Astrocyte of the spinal cord (primary cell): ENCODE results near the gene ODF4.

ENCODE experiments used
- DNase-seq: peaks from one replicate; pipeline ENCODE4 v3.0.0; 2011; ENCODE audit warnings: low read depth, low spot score
- H3K4me3 ChIP-seq: 2 replicates; pipeline ENCODE4 v1.5.1; 2011; ENCODE audit warnings: low read depth, mild to moderate bottlenecking, low read length, moderate library complexity
- in situ Hi-C: cut with HindIII; loops from 2 replicates; pipeline ENCODE4 v1.10.0; 2017; ENCODE audit warnings: low sequenced_read_pairs
- TF ChIP-seq, protein P1 (sequence below): IDR thresholded peaks from 2 replicates; pipeline ENCODE4 v1.5.1; 2012; ENCODE audit warnings: low read depth, mild to moderate bottlenecking, low read length, inconsistent platforms

ODF4 gene, protein sequence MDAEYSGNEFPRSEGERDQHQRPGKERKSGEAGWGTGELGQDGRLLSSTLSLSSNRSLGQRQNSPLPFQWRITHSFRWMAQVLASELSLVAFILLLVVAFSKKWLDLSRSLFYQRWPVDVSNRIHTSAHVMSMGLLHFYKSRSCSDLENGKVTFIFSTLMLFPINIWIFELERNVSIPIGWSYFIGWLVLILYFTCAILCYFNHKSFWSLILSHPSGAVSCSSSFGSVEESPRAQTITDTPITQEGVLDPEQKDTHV

DNA sequence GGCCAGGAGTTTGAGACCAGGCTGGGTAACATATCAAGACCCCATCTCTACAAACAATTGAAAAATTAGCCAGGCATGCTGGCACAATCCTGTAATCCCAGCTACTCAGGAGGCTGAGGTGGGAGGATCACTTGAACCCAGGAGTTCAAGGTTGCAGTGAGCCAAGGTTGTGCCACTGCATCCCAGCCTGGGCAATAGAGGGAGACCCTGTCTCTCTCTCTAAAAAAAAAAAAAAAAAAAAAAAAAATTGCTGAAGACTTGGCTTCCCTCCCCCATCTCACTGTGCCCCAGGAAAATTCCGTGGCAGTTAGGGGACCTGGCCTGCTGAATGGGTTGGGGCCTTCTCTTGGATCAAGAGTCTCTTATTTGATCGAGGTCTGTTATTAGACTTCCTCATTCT lies at the start of gene ODF4:
ODF4 (plus strand) TSS at position 301 of the 400 bp plus-strand sequence. CDS start 212 bp downstream, outside the sequence.
- in situ Hi-C loops = no loop called here
- TF ChIP-seq, protein P1, sequence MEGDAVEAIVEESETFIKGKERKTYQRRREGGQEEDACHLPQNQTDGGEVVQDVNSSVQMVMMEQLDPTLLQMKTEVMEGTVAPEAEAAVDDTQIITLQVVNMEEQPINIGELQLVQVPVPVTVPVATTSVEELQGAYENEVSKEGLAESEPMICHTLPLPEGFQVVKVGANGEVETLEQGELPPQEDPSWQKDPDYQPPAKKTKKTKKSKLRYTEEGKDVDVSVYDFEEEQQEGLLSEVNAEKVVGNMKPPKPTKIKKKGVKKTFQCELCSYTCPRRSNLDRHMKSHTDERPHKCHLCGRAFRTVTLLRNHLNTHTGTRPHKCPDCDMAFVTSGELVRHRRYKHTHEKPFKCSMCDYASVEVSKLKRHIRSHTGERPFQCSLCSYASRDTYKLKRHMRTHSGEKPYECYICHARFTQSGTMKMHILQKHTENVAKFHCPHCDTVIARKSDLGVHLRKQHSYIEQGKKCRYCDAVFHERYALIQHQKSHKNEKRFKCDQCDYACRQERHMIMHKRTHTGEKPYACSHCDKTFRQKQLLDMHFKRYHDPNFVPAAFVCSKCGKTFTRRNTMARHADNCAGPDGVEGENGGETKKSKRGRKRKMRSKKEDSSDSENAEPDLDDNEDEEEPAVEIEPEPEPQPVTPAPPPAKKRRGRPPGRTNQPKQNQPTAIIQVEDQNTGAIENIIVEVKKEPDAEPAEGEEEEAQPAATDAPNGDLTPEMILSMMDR = no peak
- no peak for DNase-seq

DNA sequence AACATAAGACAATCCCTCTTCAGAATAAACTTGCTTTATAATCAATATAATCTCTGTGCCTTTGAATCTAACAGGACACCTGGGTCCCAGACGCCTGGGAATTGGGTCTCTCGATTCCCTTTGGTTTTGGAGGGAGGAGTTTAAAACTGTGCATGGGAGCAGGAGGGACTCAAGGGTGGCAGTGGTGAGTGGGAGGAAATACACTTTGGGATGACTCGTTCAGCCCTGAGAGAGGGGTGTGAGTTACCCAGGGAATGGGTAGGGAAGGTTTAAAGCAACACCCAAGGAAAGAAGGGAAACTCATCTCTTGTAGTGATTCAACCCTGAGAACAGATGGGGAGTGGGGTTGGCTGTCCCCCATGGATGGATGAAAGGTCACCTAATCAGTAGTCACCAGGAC lies 49.6 kb upstream of the ODF4 start:
- TF ChIP-seq, protein P1 = no peak
- no peak for DNase-seq
- H3K4me3 ChIP-seq = no peak overlapping the region
- in situ Hi-C loops = no loop called here

More for the DNA sequence above, at the start of gene ODF4:
- no peak within 1 kb of the TSS for H3K4me3 ChIP-seq

DNA sequence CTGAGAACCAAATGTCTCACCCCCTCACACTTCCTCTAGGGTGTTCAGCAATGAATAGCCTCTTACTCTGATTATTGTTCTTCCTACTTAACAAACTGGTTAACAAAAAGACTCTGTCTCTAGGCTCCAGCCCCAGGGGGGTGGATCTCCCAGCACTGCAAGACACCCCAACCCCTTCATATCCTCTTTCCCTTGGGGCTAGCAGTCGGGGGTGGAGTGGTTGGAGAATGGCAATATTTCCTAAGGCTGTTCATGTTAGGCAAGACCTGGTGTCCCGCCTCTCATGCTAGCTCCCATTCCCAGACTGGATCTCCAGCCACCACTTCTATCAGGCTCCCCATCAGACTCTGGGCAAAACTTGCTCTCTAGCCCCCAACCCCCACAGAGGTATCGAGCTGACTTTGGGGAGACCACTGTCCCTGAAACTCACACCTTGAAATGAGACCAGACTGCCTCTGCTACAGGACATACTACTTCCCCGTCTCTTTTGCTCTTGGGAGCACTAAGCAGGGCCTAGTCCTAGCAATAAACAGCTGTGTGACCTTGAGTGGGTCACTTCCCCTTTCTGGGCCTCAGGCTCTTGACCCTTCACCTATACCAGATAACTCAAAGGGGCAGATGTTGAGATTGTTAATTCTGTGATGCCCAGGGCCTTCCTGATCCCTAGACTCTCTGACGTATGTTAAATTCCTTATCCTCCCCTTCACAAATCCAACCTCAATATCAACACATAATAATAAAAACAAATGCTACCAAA lies 46.8 kb upstream of the ODF4 start:
- in situ Hi-C loops = no loop called here
- no peak overlapping the region for H3K4me3 ChIP-seq
- DNase-seq = no peak
- TF ChIP-seq, protein P1 = no peak

DNA sequence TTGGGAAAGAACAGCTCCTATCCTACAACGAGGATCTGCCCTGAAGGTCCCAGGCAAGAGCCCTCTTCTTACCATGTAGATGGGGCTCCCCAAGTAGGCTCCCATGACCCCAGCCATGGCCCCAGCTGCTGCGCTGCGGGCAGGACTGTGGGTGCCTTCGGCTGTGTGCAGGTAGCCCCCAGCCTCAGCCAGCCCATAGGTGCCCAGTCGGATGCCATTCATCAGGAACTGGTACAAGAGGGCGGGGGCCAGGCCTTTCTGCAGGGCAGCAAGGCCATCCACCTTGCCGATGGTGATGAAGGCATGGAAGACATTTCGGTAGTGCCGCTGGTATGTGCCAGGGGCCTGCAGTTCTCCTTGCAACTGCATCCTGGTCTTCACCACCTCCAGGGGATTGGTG lies 45.3 kb upstream of the ODF4 start:
- in situ Hi-C loops = no loop called here
- TF ChIP-seq, protein P1 = no peak
- DNase-seq = no peak
- H3K4me3 ChIP-seq = no peak overlapping the region

DNA sequence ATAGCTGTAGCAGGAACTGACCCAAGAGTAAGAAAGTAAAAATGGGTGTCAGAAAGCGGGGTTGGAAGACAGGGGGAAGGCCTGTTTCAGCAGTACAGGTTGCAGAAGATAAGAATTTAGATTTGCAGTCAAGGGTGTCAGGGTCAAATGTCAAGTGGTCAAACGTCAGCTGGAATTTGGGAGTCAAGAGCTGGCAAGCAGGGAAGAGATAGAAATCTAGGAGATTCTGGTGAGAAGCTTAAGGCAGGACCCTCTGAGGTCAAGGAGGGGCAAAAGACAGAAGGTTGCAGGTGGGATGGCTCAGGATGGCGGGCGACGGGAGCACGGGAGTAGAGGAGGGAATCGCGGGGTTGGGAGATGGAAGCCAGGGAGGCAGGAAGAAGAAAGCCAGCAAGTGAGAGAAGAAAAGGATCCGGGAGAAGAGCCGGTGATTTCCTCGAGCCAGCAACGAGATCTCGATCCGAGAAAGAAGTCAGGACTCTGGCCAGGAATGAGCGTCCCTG lies 44.8 kb upstream of the ODF4 start:
- in situ Hi-C loops = no loop called here
- peak overlapping the region; percentile 66 for H3K4me3 ChIP-seq
- DNase-seq = no peak
- TF ChIP-seq, protein P1 = no peak

DNA sequence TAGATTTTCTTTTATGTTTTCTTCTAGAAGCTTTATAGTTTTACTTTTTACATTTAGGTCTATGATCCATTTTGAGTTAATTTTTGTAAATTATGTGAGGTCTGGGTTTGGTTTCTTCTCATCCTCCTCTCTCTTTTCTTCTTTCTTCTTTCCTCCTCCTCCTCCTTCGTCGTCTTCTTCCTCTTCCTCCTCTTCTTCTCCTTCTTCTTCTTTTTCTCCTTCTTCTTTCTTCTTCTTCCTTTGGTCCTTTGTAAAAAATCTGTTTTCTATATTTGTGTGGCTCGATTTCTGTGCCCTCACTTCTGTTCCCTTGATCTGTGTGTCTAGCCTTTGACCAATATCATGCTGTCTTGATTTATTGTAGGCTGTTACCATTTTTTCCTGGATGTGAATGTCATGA lies 39.4 kb upstream of the ODF4 start:
- TF ChIP-seq, protein P1 = no peak
- in situ Hi-C loops = no loop called here
- no peak for DNase-seq
- no peak overlapping the region for H3K4me3 ChIP-seq
